Neuron (in vitro differentiated cells): Measurements from ENCODE around the gene ESD.
"Not testable (repeated sequence)": the region's sequence is repeated elsewhere in the genome, so short reads cannot be mapped to it uniquely, and the experiment has no call there.

Experiments used
- H2AFZ ChIP-seq: one replicate; pipeline ENCODE4 v1.6.1; 2013; ENCODE audit warnings: low read depth, mild to moderate bottlenecking, inconsistent platforms, low read length, moderate library complexity
- H3K27me3 ChIP-seq: one replicate; pipeline ENCODE4 v1.6.1; 2013; ENCODE audit warnings: low read length; ENCODE audit not compliant: insufficient read depth
- H3K36me3 ChIP-seq: one replicate; pipeline ENCODE4 v1.6.1; 2013; ENCODE audit warnings: low read length; ENCODE audit not compliant: insufficient read depth
- H3K4me1 ChIP-seq: one replicate; pipeline ENCODE4 v1.6.1; 2013; ENCODE audit warnings: low read length; ENCODE audit not compliant: insufficient read depth
- H3K4me3 ChIP-seq: 2 replicates; pipeline ENCODE4 v1.5.1; 2013; ENCODE audit warnings: mild to moderate bottlenecking, low read length, moderate library complexity
- H3K9me3 ChIP-seq: one replicate; pipeline ENCODE4 v1.6.1; 2013; ENCODE audit warnings: low read length

ESD gene

DNA sequence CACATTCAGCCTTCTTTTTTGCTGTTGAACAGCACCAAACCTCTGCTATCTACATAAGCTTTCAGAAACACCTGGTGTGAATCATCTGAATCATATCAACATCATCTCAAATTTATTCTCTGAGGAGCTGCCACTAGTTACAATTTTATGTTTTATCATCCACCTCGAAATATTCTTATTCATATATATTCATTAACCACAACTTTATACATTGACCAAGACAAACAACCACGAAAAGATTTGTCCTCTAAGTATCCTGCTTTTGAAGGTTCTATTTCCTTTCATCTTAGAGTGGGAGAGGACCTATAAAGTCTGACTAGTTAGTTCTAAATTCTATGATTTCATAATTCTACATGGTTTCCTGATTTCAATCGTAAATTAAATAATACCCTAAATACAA lies 18.9 kb downstream of the ESD start:
- H2AFZ ChIP-seq: no peak overlapping the region
- H3K4me1 ChIP-seq: no peaks in the 10 kb centered on the region
- no peaks in the 10 kb centered on the region for H3K27me3 ChIP-seq
- H3K36me3 ChIP-seq: peaks cover 84% of the 10 kb centered on the region
- H3K9me3 ChIP-seq: no peaks in the 10 kb centered on the region
- no peak overlapping the region for H3K4me3 ChIP-seq

DNA sequence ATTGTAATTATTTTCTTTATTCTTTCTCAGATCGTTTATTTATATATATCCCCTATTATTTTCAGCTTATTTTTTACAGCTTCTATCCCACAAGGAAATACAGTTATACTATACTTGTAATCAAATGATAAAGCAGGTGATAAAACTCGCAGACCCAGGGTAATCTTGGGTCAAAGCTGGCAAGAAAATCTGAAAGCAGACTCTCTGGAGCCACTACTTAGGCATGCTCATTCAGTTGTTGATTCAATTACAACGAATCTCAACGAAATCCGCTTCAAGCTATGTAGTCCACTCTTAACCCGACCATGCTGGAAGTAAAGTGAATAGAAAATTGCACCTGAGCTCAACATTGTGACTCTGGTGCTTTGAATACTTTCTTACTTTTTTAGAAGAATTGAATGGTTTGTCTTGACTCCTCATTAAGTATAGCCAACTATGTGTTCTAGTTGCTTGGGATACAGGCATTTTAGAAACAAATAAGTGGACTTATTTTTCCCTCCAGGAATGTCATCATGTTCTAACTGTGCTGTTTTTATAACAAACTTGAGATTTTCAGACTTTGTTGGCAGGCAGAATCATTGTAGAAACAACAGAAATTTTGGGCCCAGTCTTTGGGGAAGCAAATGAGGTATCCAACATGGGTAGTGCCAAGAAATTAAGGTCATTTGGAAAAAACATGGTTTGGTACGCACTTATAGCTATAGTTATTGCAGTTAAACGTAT lies 21.4 kb downstream of the ESD start:
- peaks cover 80% of the 10 kb centered on the region for H3K36me3 ChIP-seq

DNA sequence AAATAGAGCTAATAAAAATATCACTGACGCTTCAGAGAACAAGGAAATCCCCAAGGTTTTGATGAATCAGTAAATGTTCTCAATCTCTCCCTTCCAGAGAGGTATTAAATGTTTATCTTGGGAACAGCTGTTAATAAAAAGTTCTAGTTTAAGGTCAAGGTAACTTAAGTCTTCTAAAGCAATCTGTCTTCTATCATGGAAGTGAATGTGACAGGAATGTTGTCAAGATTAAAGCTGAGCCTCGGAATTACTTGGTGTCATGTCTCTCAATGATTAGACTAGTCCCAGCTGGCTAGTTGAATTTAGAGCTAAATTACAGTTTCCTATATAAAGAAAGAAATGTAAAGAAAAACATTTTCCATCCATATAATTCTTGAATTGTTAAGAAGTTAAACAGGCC lies 23.4 kb downstream of the ESD start:
- Histone ChIP-seq H3K9me3 (no peaks in the 10 kb centered on the region), H3K27me3 (no peaks in the 10 kb centered on the region), H3K4me1 (no peaks in the 10 kb centered on the region), H3K36me3 (peaks cover 70% of the 10 kb centered on the region), H3K4me3 (no peak overlapping the region), H2AFZ (no peak overlapping the region)

More for the DNA sequence above, 21.4 kb downstream of the ESD start:
- Histone ChIP-seq H3K4me1 (no peaks in the 10 kb centered on the region), H3K9me3 (no peaks in the 10 kb centered on the region), H3K27me3 (no peaks in the 10 kb centered on the region), H3K4me3 (no peak overlapping the region), H2AFZ (no peak overlapping the region)

DNA sequence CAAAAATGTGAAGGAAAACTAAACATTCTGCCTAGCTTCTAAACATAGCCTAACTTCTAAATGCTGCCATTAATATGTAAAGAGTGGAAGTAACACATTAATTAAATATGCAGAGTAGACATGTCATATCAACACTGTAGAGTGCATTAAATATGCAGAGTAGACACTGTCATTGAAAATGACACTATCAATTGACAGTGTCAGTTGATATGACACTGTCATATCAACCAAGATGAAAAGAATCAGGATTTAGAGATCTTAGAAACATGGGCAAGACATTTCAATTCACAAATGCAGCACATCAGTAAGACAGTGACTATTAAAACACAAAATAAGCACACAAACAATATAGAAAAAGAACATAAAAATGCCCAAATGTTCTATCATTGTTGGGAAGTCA lies 25.3 kb downstream of the ESD start:
- Histone ChIP-seq H2AFZ (no peak overlapping the region), H3K27me3 (no peaks in the 10 kb centered on the region), H3K9me3 (no peaks in the 10 kb centered on the region), H3K4me1 (no peaks in the 10 kb centered on the region), H3K4me3 (no peak overlapping the region), H3K36me3 (peaks cover 54% of the 10 kb centered on the region)

DNA sequence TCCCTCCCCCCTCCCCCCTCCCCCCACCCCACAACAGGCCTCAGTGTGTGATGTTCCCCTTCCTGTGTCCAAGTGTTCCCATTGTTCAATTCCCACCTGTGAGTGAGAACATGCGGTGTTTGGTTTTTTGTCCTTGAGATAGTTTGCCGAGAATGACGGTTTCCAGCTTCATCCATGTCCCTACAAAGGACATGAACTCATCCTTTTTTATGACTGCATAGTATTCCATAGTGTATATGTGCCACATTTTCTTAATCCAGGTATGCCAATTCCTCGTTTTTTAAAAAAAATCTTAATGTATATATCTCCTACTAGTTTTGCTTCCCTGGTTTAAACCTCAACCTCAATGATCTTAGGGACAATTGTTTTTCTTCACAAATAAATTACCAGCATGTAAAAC lies 27.0 kb downstream of the ESD start:
- not testable (repeated sequence) for H3K4me1 ChIP-seq, H3K4me3 ChIP-seq, H3K27me3 ChIP-seq, H3K9me3 ChIP-seq, H2AFZ ChIP-seq
- H3K36me3 ChIP-seq: peaks cover 39% of the 10 kb centered on the region

DNA sequence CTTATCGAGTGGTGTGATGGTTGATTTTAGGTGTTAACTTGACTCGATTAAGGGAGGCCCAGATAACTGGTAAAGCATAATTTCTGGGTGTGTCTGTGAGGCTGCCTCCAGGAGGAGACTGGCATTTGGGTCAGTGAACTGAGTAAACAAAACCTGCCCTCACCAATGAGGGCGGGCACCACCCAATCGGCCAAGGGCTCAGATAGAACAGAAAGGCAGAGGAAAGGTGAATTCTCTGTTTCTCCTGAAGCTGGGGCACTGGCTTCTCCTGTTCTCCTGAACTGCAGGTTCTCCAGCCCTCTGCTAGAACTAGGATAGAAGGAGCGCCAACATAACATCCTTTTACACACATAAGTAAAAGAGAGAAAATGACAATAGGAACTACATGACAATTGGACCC lies 35.1 kb downstream of the ESD start:
- no peaks in the 10 kb centered on the region for H3K9me3 ChIP-seq
- no peak overlapping the region for H3K4me3 ChIP-seq
- no peaks in the 10 kb centered on the region for H3K4me1 ChIP-seq
- H2AFZ ChIP-seq: no peak overlapping the region
- no peaks in the 10 kb centered on the region for H3K36me3 ChIP-seq
- H3K27me3 ChIP-seq: no peaks in the 10 kb centered on the region

DNA sequence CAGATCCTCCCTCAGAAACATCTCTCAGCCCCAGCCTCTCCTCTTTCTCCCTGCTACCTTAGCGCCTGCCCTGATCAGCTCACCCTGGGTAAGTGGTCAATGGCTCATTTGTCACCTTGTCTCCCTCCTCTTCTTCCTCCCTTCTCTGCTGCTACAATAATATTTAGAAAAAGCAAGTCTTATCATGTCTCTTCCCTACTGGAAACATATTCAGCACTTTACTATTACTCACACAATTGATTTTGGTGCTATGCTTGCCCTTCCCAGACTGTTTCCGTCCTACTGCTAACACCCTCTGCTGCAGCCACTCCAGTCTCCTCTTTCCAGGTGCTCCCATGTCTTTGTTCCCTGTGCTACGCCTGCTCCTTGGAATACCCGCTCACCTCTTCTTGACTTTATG lies 35.8 kb downstream of the ESD start:
- Histone ChIP-seq H2AFZ (no peak overlapping the region), H3K36me3 (no peaks in the 10 kb centered on the region), H3K4me1 (no peaks in the 10 kb centered on the region), H3K4me3 (no peak overlapping the region), H3K9me3 (no peaks in the 10 kb centered on the region), H3K27me3 (no peaks in the 10 kb centered on the region)

DNA sequence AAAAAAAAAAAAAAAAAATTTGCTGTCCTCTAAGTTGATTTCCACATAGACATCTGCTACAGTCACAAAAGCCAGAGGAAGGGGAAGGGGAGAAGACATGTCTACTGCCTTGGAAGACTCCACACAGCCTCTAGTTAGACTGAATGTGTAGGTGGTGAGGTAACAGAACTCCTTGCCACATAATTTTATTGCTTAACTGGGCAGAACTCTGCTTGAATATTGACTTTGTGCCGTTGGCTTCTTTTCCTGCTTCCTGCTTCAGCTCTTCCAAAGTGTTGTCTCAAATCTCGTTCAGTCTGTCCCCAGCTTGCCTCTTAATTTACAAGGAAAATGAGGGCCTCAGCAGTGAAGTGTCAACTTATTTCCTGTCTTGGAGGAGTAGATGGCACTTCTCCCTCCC lies 37.1 kb downstream of the ESD start:
- no peaks in the 10 kb centered on the region for H3K9me3 ChIP-seq
- no peaks in the 10 kb centered on the region for H3K4me1 ChIP-seq
- H3K4me3 ChIP-seq: no peak overlapping the region
- no peak overlapping the region for H2AFZ ChIP-seq
- H3K36me3 ChIP-seq: no peaks in the 10 kb centered on the region
- no peaks in the 10 kb centered on the region for H3K27me3 ChIP-seq

DNA sequence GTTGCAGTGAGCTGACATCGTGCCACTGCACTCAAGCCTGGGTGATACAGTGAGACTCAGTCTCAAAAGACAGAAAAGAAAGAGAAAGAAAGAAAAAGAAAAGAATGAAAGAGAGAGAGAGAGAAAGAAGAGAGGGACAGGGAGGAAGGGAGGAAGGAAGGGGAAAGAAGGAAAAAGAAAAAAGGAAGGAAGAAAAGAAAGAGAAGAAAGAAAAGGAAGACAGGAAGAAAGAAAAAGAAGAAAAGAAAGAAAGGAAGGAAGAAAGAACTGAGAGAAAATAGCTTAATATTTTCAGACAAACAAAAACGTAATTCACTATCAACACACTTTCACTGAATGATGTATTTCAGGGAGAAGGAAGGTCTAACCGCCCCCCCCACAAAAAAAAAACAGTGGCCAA lies 39.3 kb downstream of the ESD start:
- H3K4me1 ChIP-seq: no peaks in the 10 kb centered on the region
- H2AFZ ChIP-seq: no peak overlapping the region
- H3K4me3 ChIP-seq: no peak overlapping the region
- H3K36me3 ChIP-seq: no peaks in the 10 kb centered on the region
- H3K27me3 ChIP-seq: no peaks in the 10 kb centered on the region
- H3K9me3 ChIP-seq: no peaks in the 10 kb centered on the region

DNA sequence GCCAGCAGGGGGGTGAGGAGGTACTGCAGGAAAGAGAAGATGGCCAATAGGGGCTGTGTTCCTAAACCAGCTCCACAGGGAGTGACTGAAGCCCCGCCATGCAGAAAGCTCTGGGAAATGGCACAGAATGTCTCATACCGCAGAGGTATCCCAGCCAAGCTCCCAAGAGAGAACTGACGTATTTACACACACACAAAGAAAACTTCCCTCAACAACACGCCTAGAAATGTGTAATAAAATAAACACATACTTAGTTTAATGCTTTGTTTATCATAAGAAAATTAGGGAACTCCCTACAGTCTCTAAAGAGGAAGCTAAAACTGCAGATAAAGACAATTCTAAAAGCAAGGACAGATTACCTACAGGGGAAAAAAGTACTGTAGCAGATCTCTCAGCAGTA lies 40.0 kb downstream of the ESD start:
- no peaks in the 10 kb centered on the region for H3K9me3 ChIP-seq
- no peaks in the 10 kb centered on the region for H3K4me1 ChIP-seq

DNA sequence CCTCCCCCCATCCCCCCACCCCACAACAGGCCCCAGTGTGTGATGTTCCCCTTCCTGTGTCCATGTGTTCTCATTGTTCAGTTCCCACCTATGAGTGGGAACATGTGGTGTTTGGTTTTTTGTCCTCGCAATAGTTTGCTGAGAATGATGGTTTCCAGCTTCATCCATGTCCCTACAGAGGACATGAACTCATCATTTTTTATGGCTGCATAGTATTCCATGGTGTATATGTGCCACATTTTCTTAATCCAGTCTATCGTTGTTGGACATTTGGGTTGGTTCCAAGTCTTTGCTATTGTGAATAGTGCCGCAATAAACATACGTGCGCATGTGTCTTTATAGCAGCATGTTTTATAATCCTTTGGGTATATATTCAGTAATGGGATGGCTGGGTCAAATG lies 41.5 kb downstream of the ESD start:
- H3K4me3 ChIP-seq, H3K27me3 ChIP-seq, H3K9me3 ChIP-seq, H2AFZ ChIP-seq, H3K4me1 ChIP-seq: not testable (repeated sequence)
- peaks cover 14% of the 10 kb centered on the region for H3K36me3 ChIP-seq

More for the DNA sequence above, 40.0 kb downstream of the ESD start:
- no peak overlapping the region for H2AFZ ChIP-seq
- no peaks in the 10 kb centered on the region for H3K27me3 ChIP-seq
- H3K36me3 ChIP-seq: peaks cover 2% of the 10 kb centered on the region
- no peak overlapping the region for H3K4me3 ChIP-seq

DNA sequence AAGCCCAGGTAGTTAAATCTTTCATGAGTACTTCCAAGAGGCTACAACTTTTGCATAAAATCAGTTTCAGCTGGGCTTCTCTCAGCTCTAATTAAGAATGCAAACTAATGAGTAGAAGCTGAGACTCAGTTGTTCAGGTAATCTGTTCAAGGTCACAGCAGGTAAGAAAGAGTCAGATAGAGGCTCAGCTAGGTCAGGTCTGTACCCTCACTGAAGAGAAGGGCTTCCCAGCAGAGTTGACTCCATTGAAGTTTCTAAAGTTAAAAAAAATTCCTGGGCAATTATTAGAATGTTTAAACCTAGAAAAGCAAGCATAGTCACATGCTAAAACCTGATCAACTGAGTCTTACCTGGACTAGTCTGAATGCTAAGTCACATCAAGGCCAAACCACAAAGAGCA lies 42.1 kb downstream of the ESD start:
- H3K4me3 ChIP-seq: no peak overlapping the region
- H3K36me3 ChIP-seq: peaks cover 18% of the 10 kb centered on the region
- peaks cover 2% of the 10 kb centered on the region for H3K4me1 ChIP-seq
- H2AFZ ChIP-seq: no peak overlapping the region
- no peaks in the 10 kb centered on the region for H3K27me3 ChIP-seq
- no peaks in the 10 kb centered on the region for H3K9me3 ChIP-seq

DNA sequence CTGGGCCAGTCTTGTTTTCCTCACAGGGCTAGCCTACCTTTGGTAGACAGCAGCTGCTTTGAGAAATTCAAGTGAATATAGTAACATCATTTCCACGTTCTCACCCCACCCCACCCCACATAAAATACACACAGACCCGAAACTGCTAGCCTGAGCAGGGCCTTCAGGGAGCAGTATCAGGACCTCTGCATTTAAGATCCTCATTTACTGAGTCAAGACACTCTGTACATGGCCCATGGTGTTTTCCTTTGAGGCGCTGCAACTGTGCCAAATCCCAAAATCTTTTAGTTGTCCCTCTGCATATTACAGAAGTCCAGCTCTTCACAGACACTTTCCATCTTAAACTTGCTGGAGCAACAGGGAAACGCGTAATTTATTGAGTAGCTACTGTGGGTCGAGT lies 43.0 kb downstream of the ESD start:
- H3K27me3 ChIP-seq: no peaks in the 10 kb centered on the region
- no peak overlapping the region for H2AFZ ChIP-seq
- peaks cover 21% of the 10 kb centered on the region for H3K36me3 ChIP-seq
- peaks cover 4% of the 10 kb centered on the region for H3K4me1 ChIP-seq
- H3K9me3 ChIP-seq: no peaks in the 10 kb centered on the region
- H3K4me3 ChIP-seq: no peak overlapping the region

DNA sequence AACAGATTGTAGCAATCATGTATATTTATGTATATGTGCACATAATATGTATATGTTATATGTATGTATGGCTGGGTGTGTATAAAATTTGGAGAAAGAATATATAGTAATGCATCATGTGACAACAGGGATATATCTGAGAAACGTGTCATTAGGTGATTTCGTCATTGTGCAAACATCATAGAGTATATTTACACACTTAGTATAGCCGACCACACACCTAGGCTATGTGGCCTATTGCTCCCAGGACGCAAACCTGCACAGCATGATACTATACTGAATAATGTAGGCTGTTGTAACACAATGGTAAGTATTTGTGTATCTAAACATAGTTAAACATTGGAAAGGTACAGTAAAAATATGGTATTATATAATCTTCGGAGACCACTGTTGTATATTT lies 43.8 kb downstream of the ESD start:
- H3K9me3 ChIP-seq: no peaks in the 10 kb centered on the region
- no peak overlapping the region for H3K4me3 ChIP-seq
- no peaks in the 10 kb centered on the region for H3K27me3 ChIP-seq
- peaks cover 4% of the 10 kb centered on the region for H3K4me1 ChIP-seq
- peaks cover 21% of the 10 kb centered on the region for H3K36me3 ChIP-seq
- no peak overlapping the region for H2AFZ ChIP-seq
